ENCODE results near the gene NDUFAF5. TPM values are rescaled to one million over a fixed set of nuclear protein-coding genes. Genes with fewer than 3 reads are reported as not detected.

Gene NDUFAF5
- total and polyA plus RNA-seq, 7 donors = 28.2 to 49.7 (median 39.7) TPM

- Histone ChIP-seq H3K4me1 (peaks cover 9% of the 10 kb centered on the region), H3K4me3 (no peak overlapping the region), H3K9me3 (peaks cover 6% of the 10 kb centered on the region), H3K36me3 (ENCODE audit: insufficient read depth in 1 of 2, low read depth in 1 of 2) (peaks cover 7 to 42% of the 10 kb centered on the region in 2 donors), H3K27me3 (ENCODE audit: insufficient read depth in 3 of 3, low read length in 2 of 3) (no peaks in the 10 kb centered on the region), H3K27ac (peak overlapping the region; percentile 52)
- ATAC-seq = peak; percentile 75 to 83 (median 78)
- peak; percentile 28 to 63 for DNase-seq
- peak; percentile 76 for TF ChIP-seq CTCF (IDR thresholded peaks at IDR 0.05)
- intact Hi-C loops (cut with DNase I) = loop anchor here (1.0 to 5.0 kb wide), 4 partner anchors 37 to 234 kb away; partner anchors contain the start of gene MACROD2 (in 1 of the 2)
- WGBS, 3 donors = 22 to 31% (median 27%) methylated on average over 5 of the region's 5 CpGs
Measured at GRCh38 chr20:13819885-13820645, 35.2 kb downstream of the NDUFAF5 start.

- no peak overlapping the region for H3K27ac ChIP-seq
- H3K4me1 ChIP-seq = peaks cover 4% of the 10 kb centered on the region
- 78 to 91% (median 80%) methylated on average over 7 of the region's 7 CpGs for WGBS, 3 donors
- TF ChIP-seq CTCF (IDR thresholded peaks at IDR 0.05) = no peak
- peaks cover 6% of the 10 kb centered on the region for H3K9me3 ChIP-seq
- H3K27me3 ChIP-seq (ENCODE audit: insufficient read depth in 3 of 3, low read length in 2 of 3) = no peaks in the 10 kb centered on the region
- H3K4me3 ChIP-seq = no peak overlapping the region
- ATAC-seq (peak in 3 of 4 donors; percentile 29 to 38 (median 33)), DNase-seq (no peak)
- peaks cover 2 to 24% of the 10 kb centered on the region in 2 donors for H3K36me3 ChIP-seq (ENCODE audit: insufficient read depth in 1 of 2, low read depth in 1 of 2)
- intact Hi-C loops (cut with DNase I) = loop anchor here (2.0 to 5.0 kb wide), 4 partner anchors 35 to 233 kb away; partner anchors contain the start of gene MACROD2 (in 1 of the 2)
Measured at GRCh38 chr20:13821876-13822275, 37.0 kb downstream of the NDUFAF5 start.

- no peaks in the 10 kb centered on the region for H3K27me3 ChIP-seq (ENCODE audit: insufficient read depth in 3 of 3, low read length in 2 of 3)
- peaks cover 6% of the 10 kb centered on the region for H3K9me3 ChIP-seq
- peaks cover 4% of the 10 kb centered on the region for H3K4me1 ChIP-seq
- DNase-seq (no peak), ATAC-seq (no peak)
- H3K4me3 ChIP-seq = no peak overlapping the region
- no peak for TF ChIP-seq CTCF (IDR thresholded peaks at IDR 0.05)
- peaks cover 2 to 18% of the 10 kb centered on the region in 2 donors for H3K36me3 ChIP-seq (ENCODE audit: insufficient read depth in 1 of 2, low read depth in 1 of 2)
- intact Hi-C loops (cut with DNase I) = loop anchor here (2.0 to 5.0 kb wide), 4 partner anchors 35 to 232 kb away; partner anchors contain the start of gene MACROD2 (in 1 of the 2)
- H3K27ac ChIP-seq = no peak overlapping the region
- WGBS, 3 donors = 60 to 63% (median 62%) methylated on average over 2 of the region's 2 CpGs
Measured at GRCh38 chr20:13822459-13822858, 37.6 kb downstream of the NDUFAF5 start.

DNA sequence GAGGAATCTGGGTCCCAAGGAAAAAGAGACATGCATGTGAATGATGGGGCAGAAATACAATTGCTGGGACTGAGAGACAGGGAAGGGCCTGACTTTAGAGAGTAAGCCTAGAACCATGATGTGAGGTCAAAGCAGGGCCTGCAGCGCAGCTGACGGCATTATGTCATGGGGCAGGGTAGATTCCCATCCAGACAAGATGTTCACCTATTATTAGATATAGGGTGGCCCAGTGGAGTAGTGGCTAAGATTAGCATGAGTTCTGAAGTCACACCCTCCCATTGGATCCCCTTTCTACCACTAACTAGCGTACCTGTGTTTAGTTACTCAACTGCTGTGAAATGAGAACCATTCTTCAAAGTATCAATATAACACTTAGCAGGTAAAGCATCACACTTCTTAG, 39.6 kb downstream of the NDUFAF5 start:
- Histone ChIP-seq H3K36me3 (ENCODE audit: insufficient read depth in 1 of 2, low read depth in 1 of 2) (peaks cover 0 to 2% of the 10 kb centered on the region in 2 donors), H3K9me3 (peaks cover 6% of the 10 kb centered on the region), H3K4me3 (no peak overlapping the region), H3K27ac (no peak overlapping the region), H3K27me3 (ENCODE audit: insufficient read depth in 3 of 3, low read length in 2 of 3) (no peaks in the 10 kb centered on the region), H3K4me1 (peaks cover 4% of the 10 kb centered on the region)
- ATAC-seq = peak; percentile 57 to 89 (median 80)
- 60 to 90% (median 76%) methylated on average over 3 of the region's 3 CpGs for WGBS, 3 donors
- DNase-seq = no peak
- intact Hi-C loops (cut with DNase I) = loop anchor here (5.0 kb wide), 3 partner anchors 33 to 173 kb away; partner anchors contain the start of gene MACROD2 (in 1 of the 2)
- no peak for TF ChIP-seq CTCF (IDR thresholded peaks at IDR 0.05)

Measured in psoas muscle (tissue), 8 donors.